Breast epithelium (tissue), 4 donors: ENCODE results near the gene PDZD7. TPM values are rescaled to one million over a fixed set of nuclear protein-coding genes. Genes with fewer than 3 reads are reported as not detected.

Source experiments
- DNase-seq, 2 donors: peaks; one replicate each; pipeline ENCODE4 v3.0.0-alpha.2; 2019; ENCODE audit warnings: low spot score in 2 of 2
- H3K27ac ChIP-seq, 2 donors: fragments of 200-600 bp; sonication (generic) in 1 of 2; one replicate each; pipeline ENCODE4 v1.5.1; 2016 to 2019; ENCODE audit warnings: mild to moderate bottlenecking in 1 of 2
- H3K27me3 ChIP-seq, 2 donors: fragments of 200-600 bp; sonication (generic) in 1 of 2; one replicate each; pipeline versions ENCODE4 v1.5.1 to v1.6.0; 2017 to 2019; ENCODE audit warnings: control low read depth in 1 of 2, mild to moderate bottlenecking in 1 of 2
- H3K36me3 ChIP-seq: fragments of 200-600 bp; one replicate; pipeline ENCODE4 v1.5.1; 2019
- H3K4me1 ChIP-seq, 2 donors: fragments of 200-600 bp; sonication (generic); one replicate each; pipeline ENCODE4 v1.5.1; 2016 to 2019; ENCODE audit warnings: control low read depth in 1 of 2
- H3K4me3 ChIP-seq, 3 donors: fragments of 200-600 bp; sonication (generic); 1 replicate in 2 of 3; 2 replicates in 1 of 3; pipeline ENCODE4 v1.5.1; 2016 to 2019; ENCODE audit warnings: mild to moderate bottlenecking in 3 of 3, moderate library complexity in 2 of 3
- H3K9me3 ChIP-seq, 2 donors: fragments of 200-600 bp; sonication (generic) in 1 of 2; one replicate each; pipeline ENCODE4 v1.5.1; 2016 to 2019; ENCODE audit warnings: control low read depth in 1 of 2
- POLR2A ChIP-seq: fragments of 450-650 bp; IDR thresholded peaks from one replicate; pipeline ENCODE4 v1.6.1; 2016; ENCODE audit warnings: antibody characterized with exemption, mild to moderate bottlenecking, moderate library complexity
- POLR2AphosphoS5 ChIP-seq, 3 donors: sonication (generic); formaldehyde crosslinking; IDR thresholded peaks; one replicate each; pipeline ENCODE4 v1.6.1; 2017; ENCODE audit warnings: antibody characterized with exemption in 3 of 3
- intact Hi-C: fragments of 100-400 bp; cut with DNase I; formaldehyde crosslinking; loops from one replicate; pipeline ENCODE4 v1.15.1; 2023; ENCODE audit warnings: low total_unique reads
- total RNA-seq, 3 donors: library from RNA; depleted of rRNA; stranded (reverse); fragments of >200 nt; gene quantifications; one replicate each; pipeline ENCODE4 v1.1.0, GENCODE V29; 2016
- TF ChIP-seq, protein P1 (sequence below), 3 donors: fragments of 450-650 bp; IDR thresholded peaks; one replicate each; pipeline ENCODE4 v1.5.1; 2016 to 2017; ENCODE audit warnings: antibody characterized with exemption in 3 of 3, mild to moderate bottlenecking in 3 of 3, moderate library complexity in 3 of 3

Gene PDZD7
- total RNA-seq, 3 donors from 2014 or later: 0.48 to 2.3 (median 0.66) TPM

DNA sequence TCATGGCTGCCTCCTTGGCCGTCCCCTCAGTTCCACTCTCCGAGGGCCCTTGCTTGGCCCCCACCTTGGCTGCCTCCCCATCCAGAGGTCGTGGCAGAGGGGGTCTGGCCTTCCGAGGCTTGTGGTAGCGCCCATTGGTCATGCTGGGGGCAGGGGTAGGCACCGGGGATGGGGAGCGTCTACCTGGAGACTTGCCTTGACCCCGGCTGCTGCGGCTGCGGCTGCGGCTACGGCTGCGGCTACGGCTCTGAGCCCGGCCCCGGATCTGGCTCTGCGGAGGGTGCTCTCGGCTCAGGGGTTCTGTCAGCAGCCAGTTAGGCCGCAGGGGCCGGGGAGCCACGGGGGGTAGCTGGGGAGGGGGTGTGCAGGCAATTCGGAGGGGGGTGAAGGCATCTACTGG is 20.6 kb downstream of the PDZD7 start:
- TF ChIP-seq, protein P1, sequence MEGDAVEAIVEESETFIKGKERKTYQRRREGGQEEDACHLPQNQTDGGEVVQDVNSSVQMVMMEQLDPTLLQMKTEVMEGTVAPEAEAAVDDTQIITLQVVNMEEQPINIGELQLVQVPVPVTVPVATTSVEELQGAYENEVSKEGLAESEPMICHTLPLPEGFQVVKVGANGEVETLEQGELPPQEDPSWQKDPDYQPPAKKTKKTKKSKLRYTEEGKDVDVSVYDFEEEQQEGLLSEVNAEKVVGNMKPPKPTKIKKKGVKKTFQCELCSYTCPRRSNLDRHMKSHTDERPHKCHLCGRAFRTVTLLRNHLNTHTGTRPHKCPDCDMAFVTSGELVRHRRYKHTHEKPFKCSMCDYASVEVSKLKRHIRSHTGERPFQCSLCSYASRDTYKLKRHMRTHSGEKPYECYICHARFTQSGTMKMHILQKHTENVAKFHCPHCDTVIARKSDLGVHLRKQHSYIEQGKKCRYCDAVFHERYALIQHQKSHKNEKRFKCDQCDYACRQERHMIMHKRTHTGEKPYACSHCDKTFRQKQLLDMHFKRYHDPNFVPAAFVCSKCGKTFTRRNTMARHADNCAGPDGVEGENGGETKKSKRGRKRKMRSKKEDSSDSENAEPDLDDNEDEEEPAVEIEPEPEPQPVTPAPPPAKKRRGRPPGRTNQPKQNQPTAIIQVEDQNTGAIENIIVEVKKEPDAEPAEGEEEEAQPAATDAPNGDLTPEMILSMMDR (IDR thresholded peaks at IDR 0.05): no peak
- H3K36me3 ChIP-seq: peaks cover 4% of the 10 kb centered on the region
- no peak overlapping the region for H3K27ac ChIP-seq
- no peak for DNase-seq
- H3K4me3 ChIP-seq: no peak overlapping the region
- no peaks in the 10 kb centered on the region for H3K27me3 ChIP-seq
- H3K9me3 ChIP-seq: no peaks in the 10 kb centered on the region
- H3K4me1 ChIP-seq: peaks cover 0 to 9% of the 10 kb centered on the region in 2 donors
- intact Hi-C loops: no loop called here

GRCh38 chr10:101008823-101009423 is 22.0 kb downstream of the PDZD7 start:
- peaks cover 0 to 9% of the 10 kb centered on the region in 2 donors for H3K4me1 ChIP-seq
- peak overlapping the region; percentile 66 to 68 for H3K27ac ChIP-seq
- H3K4me3 ChIP-seq: no peak overlapping the region
- intact Hi-C loops: no loop called here
- peaks cover 4% of the 10 kb centered on the region for H3K36me3 ChIP-seq
- TF ChIP-seq POLR2AphosphoS5 (IDR thresholded peaks at IDR 0.05) (no peak), POLR2A (no peak)
- TF ChIP-seq, protein P1 (IDR thresholded peaks at IDR 0.05): no peak
- no peaks in the 10 kb centered on the region for H3K9me3 ChIP-seq
- peak in 1 of 2 donors; percentile 64 for DNase-seq
- H3K27me3 ChIP-seq: no peaks in the 10 kb centered on the region

- Histone ChIP-seq H3K4me1 (peaks cover 0 to 6% of the 10 kb centered on the region in 2 donors), H3K27ac (peak overlapping the region; percentile 66 to 68), H3K27me3 (no peaks in the 10 kb centered on the region), H3K4me3 (no peak overlapping the region), H3K9me3 (no peaks in the 10 kb centered on the region), H3K36me3 (peaks cover 4% of the 10 kb centered on the region)
- TF ChIP-seq POLR2A (no peak), POLR2AphosphoS5 (IDR thresholded peaks at IDR 0.05) (no peak)
- TF ChIP-seq, protein P1 (IDR thresholded peaks at IDR 0.05): no peak
- DNase-seq: no peak
- intact Hi-C loops: no loop called here
Observed at GRCh38 chr10:101007915-101008822, 22.8 kb downstream of the PDZD7 start.

DNA sequence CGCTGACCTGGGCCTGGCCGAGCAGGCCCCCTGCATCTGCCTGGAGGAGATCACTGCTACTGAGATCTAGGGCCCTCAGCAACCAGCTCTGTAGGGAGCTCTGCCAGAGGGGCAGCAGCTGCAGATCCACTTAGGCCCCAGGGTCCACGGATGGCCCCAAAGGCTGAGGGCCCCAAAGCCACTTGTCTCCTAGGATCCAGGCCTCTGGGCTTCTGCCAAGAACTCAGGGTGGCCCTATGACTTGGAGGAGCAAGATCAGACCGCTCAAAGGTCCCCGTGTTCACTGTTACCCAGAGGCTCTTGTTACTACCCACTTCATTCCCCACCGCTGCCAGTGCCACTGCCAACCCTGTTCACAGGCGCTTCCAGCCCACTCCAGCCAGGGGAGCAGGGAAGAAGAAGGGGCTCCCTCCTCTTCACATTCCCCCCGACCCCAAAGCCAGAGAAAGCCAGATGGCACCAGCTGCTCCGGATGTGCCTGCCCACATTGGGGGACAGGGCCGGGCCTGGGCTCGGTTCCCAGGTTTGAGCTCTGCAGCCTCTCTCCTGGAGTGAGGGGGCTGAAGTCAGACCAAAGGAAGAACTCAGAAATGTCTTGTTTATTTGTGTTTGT is 23.7 kb downstream of the PDZD7 start:
- peaks cover 0 to under 1% of the 10 kb centered on the region in 2 donors for H3K4me1 ChIP-seq
- no peaks in the 10 kb centered on the region for H3K9me3 ChIP-seq
- peaks cover 4% of the 10 kb centered on the region for H3K36me3 ChIP-seq
- H3K4me3 ChIP-seq: no peak overlapping the region
- no peaks in the 10 kb centered on the region for H3K27me3 ChIP-seq
- H3K27ac ChIP-seq: peak overlapping the region; percentile 66 to 74
- no peak for DNase-seq
- intact Hi-C loops: no loop called here
- TF ChIP-seq, protein P1 (IDR thresholded peaks at IDR 0.05): no peak
- no peak for TF ChIP-seq POLR2AphosphoS5 (IDR thresholded peaks at IDR 0.05)
- no peak for TF ChIP-seq POLR2A
